Hematopoietic multipotent progenitor cell treated with erythropoietin and hydrocortisone succinate and interleukin-3 and kit ligand, for 17 days (in vitro differentiated cells): ENCODE measurements around the gene PLCB4.

Experiments
- DNase-seq: peaks from one replicate; pipeline ENCODE4 v3.0.0-alpha.2; 2015; ENCODE audit warnings: low spot score

PLCB4 gene

DNA sequence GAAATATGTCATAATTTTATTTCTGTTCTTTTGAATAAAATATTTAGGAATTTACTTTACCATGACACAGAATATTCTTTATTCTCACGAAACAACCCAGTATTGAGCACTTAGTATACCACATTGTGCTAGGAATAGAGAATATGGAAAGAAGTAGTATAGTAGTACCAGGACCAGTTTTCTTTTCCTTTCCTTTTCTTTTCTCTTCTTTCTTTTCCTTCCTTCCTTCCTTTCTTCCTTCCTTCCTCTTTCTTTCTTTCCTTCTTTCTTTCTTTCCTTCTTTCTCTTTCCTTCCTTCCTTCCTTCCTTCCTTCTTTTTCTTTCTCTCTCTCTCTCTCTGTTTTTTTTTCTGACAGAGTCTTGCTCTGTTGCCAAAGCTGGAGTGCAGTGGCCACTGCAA is 7.5 kb upstream of the PLCB4 start:
- no peak for DNase-seq

DNA sequence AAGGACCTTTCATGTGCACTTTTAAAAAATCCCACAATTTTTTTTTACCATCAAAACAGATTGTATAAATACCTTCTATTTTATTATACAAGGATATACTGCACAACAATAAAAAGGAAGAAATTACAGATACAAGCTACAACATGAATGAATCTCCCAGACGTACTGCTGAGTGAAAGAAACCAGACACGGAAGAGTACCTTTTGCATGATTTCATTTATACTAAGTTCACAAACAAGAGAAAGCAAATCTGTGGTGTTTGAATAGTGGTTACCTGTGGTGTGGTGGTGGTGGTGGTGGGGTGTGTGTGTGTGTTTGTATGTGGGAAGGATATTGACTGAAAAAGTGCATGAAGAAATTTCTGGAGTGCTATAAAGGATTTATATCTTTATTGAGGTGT is 6.8 kb upstream of the PLCB4 start:
- DNase-seq = no peak

DNA sequence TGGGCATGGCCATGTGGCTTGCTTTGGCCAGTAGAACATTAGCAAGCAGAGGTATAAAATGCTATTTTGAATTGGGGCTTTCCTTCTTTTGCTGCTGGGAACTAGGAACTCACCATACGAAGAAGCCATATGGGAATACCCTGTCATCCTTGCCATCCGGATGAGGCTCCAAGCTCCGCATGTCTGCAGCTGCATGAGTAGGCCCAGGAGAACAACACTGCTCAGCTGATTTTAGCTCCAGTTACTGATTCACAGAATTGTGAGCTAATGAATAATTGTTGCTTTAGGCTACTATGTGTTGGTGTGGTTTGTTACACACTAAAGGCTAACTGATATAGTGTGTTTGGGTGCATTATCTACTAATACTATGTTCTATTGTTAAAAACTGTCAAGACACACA is 2.7 kb upstream of the PLCB4 start:
- no peak for DNase-seq

DNA sequence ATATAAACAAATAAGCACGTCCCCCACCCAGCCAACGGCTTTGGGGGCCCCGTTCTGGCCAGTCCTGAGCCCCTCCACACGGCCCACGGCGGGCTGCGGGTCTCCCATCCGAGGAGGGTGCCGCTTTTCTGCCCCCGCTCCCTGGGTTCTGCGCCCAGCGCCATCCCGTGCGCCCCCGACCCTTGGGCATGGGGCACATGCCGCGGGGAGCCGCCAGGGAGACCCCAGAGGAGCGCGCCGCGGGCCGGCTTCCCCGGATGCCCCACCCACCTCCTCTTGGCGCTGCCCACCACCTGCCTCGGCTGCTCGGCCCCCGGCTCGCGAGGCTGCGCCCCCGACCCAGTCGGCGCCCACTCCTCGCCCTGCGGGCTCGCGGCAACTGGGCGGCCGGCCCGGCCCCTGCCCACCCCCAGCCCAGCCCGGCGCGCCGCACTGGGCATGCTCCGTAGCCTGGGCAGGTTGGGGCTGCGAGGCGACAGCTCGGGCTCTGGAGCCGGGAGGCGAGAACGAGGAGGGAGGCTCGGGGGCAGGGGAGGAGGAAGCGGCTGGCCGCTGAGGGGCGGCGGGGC is 570 bp upstream of the PLCB4 start:
- no peak for DNase-seq

DNA sequence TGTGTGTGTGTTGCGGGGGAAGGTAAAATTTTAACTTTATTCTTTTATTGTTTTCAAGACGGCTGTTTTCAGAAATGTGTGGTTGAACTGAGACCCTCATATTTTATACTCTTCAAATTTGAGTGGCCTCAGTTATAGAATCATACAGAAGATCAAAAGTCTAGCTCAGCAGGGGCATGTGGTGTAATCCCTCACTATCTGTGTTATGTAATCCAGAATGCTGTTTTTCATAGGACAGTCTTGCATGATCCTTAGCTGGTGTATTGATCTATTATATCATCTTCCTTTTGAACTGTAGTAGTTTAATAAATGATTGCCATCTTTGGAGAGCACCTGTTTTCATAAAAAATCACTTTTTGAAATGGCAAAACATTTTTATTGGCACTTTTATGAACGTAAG is 1.4 kb downstream of the PLCB4 start:
- DNase-seq = no peak

DNA sequence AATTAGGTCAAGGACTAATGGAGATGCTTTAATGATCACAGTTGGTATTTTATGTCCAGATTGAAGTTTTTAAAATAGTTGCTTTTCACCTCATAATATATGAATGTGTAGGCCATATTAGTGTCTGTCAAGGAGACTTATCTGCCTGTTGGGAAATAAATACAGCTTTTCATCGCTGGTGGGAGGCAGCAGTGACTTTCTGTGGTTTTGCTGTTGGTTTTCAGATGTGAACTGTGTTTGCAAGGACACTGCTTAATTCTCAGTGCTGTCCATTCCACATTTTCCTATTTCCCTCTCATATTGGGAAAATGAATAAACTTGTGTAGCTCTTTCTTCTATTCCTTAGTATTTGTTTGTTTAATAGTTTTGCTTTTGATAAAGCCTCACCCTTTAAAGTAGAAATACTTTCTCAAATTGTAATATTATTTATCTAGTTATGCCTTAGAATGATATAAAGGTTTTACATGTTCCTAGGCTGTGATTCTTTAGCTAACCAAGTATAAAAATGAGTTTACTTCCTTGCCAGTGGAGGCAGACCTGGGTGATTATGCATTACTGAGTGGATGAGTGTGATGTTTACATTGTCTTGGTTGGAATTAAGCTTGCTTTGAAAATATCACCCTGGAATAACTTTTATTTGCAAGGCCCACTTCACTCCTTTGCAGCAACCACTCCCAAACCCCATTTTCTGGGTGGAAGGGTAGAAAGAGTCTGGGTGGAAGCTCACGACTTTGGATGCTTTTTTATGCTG is 3.3 kb downstream of the PLCB4 start:
- DNase-seq = no peak

DNA sequence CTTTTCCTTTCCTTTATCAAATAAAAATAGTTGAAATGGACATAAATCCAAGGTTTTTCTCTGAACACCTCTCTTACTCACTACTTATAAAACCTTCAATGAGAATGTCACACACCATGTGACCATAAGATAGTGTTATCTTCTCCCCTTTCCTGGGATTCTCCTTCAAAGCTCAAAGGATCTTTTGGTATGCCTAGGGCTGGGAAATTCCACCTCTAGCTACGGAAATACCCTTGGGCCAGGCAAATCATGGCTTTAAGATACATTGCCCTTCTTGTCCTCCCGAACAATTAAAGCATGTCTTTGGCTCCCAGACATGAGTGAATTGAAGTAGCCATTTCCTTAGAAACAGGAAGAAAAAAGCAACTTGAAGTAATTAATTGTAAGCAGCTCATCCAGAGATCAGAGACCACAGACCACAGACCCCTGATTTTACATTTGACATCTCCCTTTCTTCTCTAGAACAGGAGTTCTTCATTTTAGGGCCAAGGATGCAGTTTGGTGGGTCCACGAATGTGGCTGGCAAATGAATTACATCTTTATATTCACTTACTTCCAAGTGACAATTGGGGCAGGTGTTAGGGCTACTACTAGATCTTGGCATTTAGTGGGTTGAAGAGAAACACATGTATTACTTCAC is 4.1 kb downstream of the PLCB4 start:
- DNase-seq = no peak

DNA sequence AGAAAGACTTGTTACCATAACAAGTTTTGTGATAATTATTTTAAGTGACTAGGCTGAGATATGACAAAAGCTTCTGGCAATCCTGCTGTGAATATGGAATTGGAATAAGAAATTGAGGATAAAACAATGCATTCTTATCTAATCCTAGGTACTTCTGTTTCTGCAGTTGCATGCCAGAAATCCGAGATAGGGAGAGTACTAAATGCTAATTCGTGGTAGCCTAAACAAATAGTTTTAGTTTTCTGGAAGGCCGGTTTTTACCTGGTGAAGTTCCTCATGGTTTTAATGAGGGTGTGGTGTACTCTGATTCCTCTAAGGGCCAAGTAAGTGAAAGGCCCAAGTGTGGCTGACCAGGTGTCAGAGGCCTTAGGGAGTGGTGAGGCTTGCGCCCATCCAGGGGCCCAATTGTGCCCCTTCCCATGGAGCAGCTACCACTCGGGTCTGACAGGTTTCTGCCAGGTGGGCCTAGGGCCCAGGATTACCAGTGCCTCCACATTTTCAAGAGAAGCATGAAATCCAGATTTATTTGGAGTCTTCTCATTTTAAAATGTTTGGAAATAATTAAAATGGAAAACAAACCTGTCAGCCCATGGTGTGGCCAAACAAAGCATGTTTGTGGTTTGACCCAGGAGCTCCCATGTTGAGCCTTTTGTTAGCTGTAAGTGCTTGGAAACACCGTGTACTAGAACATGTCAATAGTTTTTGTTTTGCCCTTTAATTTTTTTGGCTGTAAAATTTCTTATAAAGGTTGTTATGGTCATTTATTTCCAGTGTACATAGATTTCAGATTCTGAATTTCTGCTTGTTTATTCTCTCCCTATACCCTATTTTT is 6.6 kb downstream of the PLCB4 start:
- no peak for DNase-seq

DNA sequence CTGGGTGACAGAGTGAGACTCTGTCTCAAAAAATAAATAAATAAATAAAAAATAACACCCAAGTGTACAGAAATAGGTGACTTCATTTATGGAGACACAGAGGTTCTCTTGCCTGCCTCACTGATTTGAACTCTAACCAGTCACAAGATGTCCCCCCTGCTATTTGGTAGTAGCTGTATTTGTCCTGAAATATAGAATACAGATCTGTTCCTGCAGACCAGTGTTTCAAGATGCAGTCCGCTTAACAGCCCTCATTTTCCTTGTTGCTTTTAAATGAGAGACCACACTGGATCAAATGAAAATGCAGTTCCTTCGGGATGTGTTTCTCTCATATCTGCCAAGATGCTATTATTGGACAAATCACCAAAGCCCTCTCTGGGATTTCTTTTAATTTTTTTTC is 7.6 kb downstream of the PLCB4 start:
- DNase-seq = no peak

DNA sequence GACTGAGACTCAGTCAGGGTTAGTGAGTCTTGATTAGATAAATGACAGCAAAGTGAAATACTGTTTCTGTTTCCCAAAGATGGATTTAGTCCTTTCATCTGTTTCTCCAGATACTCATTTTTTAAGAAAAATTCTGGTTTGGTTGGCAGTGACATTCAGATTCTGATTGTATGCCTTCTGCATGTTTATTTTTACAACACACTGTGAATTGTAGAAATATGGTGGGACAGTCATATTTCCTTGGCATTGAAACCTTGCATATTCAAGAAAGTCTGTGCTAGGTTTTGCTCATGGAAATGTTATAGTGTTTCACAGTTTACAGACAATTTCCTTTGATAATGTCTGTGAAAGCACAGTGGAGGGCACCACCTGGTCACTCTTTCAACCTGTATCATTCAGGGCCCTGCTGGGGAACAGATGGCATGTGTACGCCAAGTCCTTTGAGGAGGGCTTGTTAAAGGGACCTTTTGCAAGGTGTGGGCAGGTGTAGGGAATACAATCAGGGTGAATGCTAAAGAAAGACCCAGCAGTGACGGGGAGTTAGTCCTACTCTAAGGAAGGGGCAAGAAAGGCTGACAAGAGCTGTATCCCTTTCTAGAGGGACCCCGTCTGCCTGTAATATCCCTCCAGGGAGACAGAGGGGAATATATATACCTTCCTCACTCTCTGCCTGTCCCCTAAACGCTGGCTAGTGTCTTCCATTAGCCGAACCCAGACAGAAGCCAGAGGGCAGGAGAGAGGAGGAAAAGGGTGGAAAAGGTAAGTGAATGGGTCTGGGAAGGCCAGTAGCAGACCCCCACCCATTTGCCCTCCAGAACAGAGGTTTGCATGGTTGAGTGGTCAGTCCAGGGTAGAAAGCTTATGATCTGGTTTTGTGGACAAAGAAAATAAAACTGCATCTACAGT is 10.2 kb downstream of the PLCB4 start:
- no peak for DNase-seq

DNA sequence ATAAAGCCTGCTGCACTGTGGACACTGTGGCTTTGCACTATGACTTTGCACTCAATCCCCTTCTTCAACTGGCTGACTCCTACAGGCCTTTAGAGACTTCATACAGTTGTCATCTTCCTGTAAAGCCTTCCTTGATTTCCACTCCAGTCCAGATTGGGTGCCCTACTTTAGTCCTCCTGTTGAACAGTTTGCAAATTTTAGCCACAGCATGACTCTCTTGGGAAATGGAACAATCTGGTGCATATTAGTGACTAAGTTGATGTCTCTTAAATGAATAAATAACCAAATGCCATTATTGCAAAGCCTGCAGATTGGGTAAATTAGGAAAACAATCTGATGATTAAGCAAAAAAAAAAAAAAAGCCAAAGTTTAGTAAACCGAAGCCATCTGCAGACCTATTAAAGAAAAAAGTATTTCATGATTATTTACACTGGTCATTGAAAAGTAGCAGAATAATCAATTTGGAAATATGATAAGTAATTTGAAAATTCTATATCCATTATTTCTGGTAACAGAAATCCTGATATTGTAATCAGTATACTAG is 12.6 kb downstream of the PLCB4 start:
- no peak for DNase-seq

DNA sequence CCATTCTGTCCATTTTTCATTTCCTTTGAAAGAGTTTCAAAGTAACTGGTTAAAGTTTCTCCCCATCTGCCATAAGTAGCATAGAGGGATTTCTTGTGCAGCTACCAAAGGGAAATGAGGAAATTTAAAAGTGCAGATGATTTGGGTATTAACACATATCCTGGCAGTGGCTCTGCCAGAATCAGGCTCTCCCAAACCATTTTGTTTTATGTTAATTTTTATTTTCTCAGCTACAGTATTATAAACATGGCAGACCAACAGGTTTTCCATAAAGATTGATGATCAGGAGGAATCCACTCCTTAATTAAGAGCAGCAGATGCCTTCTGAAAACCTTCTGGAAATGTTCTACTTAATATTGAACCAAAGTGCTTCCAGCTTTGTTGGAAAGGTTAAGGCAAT is 13.9 kb downstream of the PLCB4 start:
- DNase-seq = no peak

DNA sequence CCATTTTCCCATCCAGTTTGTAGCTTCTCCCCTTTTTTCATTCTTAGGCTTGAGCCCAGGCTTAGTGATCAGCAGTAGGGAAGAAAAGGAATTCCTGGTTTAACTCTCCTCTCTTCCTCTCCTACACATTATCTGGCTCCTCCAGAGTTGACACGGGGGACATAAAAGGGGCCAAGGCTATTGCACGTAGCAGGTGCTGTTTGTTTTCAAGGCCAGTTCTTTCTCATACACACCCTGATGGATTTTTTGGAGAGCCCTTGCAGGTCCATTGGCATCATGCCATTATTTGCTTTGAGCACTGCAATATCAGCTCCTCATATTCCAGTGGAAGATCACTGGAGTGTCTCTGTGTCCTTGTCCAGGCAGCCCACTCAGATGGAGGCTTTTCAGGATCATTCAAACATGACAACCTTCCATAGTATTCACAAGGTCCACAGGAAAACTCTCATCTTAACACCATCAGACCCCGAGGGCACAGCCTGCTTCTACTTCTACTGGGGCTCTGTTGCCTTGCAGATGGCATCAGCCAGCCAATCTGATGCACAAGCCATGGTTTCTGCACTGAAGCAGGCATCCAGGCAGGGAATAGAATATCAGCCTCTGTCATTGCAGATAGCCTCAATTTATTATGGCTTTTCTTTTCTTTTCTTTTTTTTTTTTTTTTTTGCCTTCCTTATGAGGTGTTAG is 18.8 kb downstream of the PLCB4 start:
- DNase-seq = no peak

DNA sequence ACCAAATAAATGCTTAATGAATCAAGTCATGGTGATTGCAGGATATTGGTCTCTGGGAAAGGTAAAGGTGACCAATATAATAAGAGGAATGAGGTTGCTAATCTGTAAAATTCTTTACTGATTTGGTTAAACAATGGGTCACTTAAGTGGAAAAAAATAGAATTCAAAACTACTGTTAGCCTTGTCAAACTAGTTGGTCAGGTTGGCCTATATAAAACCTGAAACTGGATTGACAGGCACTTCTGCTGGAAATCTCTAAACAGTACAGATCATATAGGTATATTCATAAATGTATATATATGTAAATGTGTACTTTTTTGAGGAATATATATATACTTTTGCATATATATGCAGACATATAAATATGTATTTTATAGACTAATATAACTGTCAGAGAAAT is 19.7 kb downstream of the PLCB4 start:
- DNase-seq = no peak

DNA sequence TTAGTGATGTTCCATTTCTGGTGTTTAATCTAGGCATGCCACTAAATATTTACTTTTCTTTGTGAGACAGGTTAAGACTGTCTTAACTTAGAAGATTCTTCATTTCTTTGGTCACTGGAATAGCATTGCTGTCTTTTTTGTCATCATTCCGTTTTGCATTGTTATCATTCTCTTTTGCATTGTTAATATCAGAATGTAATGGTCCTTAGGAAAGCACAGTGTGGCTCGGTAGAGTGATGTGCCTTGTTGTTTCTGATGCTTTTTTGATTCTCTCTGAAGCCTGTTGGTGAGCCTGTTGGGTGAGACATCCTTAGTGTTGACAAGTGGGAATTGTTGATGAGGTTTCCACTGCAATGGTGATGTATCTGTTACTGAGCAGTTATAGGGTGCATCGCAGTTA is 23.2 kb downstream of the PLCB4 start:
- DNase-seq = no peak

DNA sequence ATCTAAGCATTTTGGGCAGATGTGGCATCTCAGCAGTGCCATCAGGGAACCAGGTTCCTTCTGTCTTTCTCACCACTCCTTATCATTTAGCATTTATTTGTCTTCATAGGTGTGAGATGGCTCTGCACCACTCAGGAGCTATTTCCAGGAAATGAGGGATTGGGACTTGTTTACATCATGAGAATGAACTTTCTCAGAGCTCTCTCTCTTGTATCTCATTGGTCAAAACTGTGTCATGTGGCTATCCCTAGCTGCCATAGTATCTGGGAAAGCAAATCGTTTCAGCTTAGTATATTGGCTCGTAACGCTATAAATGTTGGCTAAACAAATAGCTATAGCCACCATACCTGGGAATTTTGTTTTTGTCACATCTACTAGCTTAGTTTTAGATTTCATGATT is 23.8 kb downstream of the PLCB4 start:
- no peak for DNase-seq

DNA sequence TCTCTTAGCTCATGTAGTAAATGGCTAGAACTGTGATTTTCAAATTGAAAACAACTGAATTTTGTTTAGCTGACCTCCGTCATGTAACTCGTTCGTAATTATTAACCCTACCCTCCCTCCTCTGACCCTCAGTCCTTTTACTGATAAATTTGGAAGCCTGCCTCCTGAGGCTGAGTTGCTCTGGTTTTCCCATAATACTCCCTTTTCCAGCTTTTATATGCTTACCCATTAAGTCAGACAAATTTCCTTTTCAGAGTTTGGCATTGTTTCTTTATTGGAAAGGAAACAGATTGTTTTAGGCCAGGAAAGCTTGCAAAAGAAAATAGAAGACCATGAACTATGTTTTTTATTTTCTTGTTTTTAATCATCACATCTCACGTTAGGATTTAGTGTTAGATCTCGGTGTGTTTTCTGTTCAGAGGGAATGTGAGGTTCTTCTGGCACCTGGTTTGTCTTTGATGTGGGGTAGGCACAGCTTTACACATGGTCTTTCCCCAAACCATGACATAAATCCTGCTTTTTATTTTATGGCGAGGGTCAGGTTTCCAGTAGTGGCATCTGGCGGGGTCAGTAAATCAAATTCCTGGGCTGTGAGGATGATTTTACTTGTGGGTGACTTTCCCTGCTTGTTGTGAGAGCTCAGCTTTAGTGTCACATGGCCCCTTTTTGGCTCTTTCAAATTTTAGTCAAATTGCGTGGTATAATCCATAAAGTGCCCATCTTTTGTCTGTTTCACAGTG is 24.5 kb downstream of the PLCB4 start:
- DNase-seq = no peak

DNA sequence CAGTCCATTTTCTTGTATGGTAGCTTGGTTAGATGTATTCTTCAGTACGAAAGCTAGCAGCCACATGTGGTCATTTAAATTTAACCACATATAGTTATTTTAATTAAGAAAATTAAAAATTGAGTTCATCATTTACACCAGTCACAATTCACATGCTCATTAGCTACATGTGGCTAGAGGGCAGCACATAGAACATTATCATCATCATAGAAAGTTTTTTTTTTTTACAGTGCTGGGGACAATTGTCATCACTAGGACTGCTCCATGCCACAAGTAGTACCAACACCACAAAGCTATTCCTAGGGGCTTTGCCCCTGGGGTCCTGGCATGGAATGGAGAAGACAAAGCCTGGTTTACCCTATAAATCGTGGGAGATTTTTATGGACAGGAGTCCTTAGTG is 30.5 kb downstream of the PLCB4 start:
- DNase-seq = no peak

DNA sequence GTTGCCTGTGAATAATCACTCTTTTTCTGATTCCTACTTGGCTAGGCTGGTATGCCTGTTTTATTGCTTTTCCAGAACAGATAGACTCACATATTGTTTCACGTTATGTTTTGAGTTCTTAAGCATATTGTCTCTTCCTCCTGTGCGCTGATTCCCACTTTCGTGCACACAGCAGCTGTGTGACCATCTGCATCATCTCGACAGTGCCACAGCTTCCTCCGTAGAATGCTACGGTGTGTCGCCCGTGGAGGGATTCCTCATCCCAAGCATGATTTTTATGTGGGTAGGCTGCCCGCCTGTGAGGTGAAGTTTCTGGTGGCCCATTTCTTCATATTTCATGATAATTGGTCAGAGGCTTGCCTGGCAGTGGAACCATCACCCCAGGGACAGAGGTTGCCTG is 31.8 kb downstream of the PLCB4 start:
- no peak for DNase-seq

DNA sequence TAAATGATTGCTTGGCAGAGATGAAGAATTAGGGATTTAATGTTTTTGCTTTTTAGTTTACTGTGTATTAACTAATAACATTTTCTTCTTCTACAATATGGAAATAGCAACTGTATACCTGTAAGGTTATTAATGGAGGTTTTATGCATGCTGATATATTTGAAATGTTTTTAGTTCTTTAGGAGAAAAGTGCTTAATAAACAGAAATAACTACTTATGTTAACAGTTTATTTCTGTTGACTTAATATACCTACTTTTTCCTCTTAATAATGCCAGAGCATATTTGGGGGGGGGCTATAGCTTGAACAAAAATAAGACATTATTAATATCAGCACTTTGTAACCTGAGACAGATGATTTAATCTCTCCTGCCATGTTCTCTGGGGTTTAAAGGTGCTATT is 33.6 kb downstream of the PLCB4 start:
- DNase-seq = no peak
